HepG2 (cell line): ENCODE results near the gene FIZ1. TPM values are rescaled to one million over a fixed set of nuclear protein-coding genes. Genes with fewer than 3 reads are reported as not detected.

Experiments
- ATM ChIP-seq: fragments of 450-650 bp; IDR thresholded peaks from 2 replicates; pipeline ENCODE4 v1.7.1; 2017; ENCODE audit warnings: mild to moderate bottlenecking, borderline replicate concordance
- BRD4 ChIP-seq: sonication (generic); formaldehyde crosslinking; IDR thresholded peaks from 2 replicates; pipeline ENCODE4 v1.4.0; 2020; ENCODE audit warnings: missing genetic modification reagents
- CREB1 ChIP-seq, 2 experiments: fragments of 450-650 bp in 1 of 2; IDR thresholded peaks; 2 replicates each; pipeline ENCODE4 v1.6.1; 2016 to 2017; ENCODE audit warnings: control low read depth in 1 of 2, mild to moderate bottlenecking in 1 of 2, missing compliant biosample characterization in 1 of 2, missing genetic modification characterization in 1 of 2
- ERF ChIP-seq: IDR thresholded peaks from 2 replicates; pipeline ENCODE4 v1.6.1; 2018; ENCODE audit warnings: missing biosample characterization, missing genetic modification reagents
- FOXK2 ChIP-seq: fragments of 450-650 bp; IDR thresholded peaks from 2 replicates; pipeline ENCODE4 v1.6.1; 2016
- HOMEZ ChIP-seq: IDR thresholded peaks from 2 replicates; pipeline ENCODE4 v1.6.1; 2016; ENCODE audit warnings: low read depth
- HOXA7 ChIP-seq: sonication (generic); formaldehyde crosslinking; IDR thresholded peaks from 2 replicates; pipeline ENCODE4 v1.8.1; 2022; ENCODE audit warnings: mild to moderate bottlenecking, missing genetic modification reagents, moderate library complexity
- KLF16 ChIP-seq, 2 experiments: sonication (generic) in 1 of 2; formaldehyde crosslinking in 1 of 2; IDR thresholded peaks; 2 replicates each; pipeline versions ENCODE4 v1.6.1 to v1.8.0; 2016 to 2023; ENCODE audit warnings: missing genetic modification reagents in 2 of 2, missing compliant biosample characterization in 1 of 2
- MTF2 ChIP-seq: sonication (generic); formaldehyde crosslinking; IDR thresholded peaks from 2 replicates; pipeline ENCODE4 v1.5.0; 2020; ENCODE audit warnings: missing genetic modification reagents, borderline replicate concordance
- MZF1 ChIP-seq: sonication (generic); formaldehyde crosslinking; IDR thresholded peaks from 2 replicates; pipeline ENCODE4 v1.8.1; 2023; ENCODE audit warnings: mild to moderate bottlenecking, missing genetic modification reagents, borderline replicate concordance
- PAX8 ChIP-seq: sonication (generic); formaldehyde crosslinking; IDR thresholded peaks from 2 replicates; pipeline ENCODE4 v1.8.0; 2022; ENCODE audit warnings: mild to moderate bottlenecking, missing genetic modification reagents, borderline replicate concordance
- PPARG ChIP-seq: conservative IDR thresholded peaks from 2 replicates; pipeline ENCODE4 v1.6.1; 2016; ENCODE audit warnings: missing biosample characterization, missing genetic modification reagents
- SRSF4 ChIP-seq: fragments of 200-400 bp; formaldehyde crosslinking; IDR thresholded peaks from one replicate; pipeline ENCODE4 v1.6.1; 2018; ENCODE audit warnings: mild to moderate bottlenecking, low read depth, low read length, moderate library complexity; ENCODE audit not compliant: poor library complexity, severe bottlenecking
- SUZ12 ChIP-seq: fragments of 150-350 bp; IDR thresholded peaks from 2 replicates; pipeline ENCODE4 v1.6.1; 2014; ENCODE audit warnings: low read depth, low read length
- TAF15 ChIP-seq: fragments of 200-400 bp; formaldehyde crosslinking; IDR thresholded peaks from one replicate; pipeline ENCODE4 v1.6.1; 2018; ENCODE audit warnings: mild to moderate bottlenecking, low read depth, low read length; ENCODE audit not compliant: poor library complexity, severe bottlenecking
- XRCC5 ChIP-seq: fragments of 200-400 bp; formaldehyde crosslinking; optimal IDR thresholded peaks from 2 replicates; pipeline ENCODE3; 2017; ENCODE audit warnings: mild to moderate bottlenecking, low read length
- ZC3H4 ChIP-seq: sonication (generic); formaldehyde crosslinking; IDR thresholded peaks from 2 replicates; pipeline ENCODE4 v1.4.0; 2020; ENCODE audit warnings: missing genetic modification reagents, borderline replicate concordance
- ZFP82 ChIP-seq: sonication (generic); formaldehyde crosslinking; IDR thresholded peaks from 2 replicates; pipeline ENCODE4 v1.5.1; 2020; ENCODE audit warnings: mild to moderate bottlenecking, missing genetic modification reagents, borderline replicate concordance
- ZFP90 ChIP-seq: sonication (generic); formaldehyde crosslinking; IDR thresholded peaks from 2 replicates; pipeline ENCODE4 v1.8.0; 2022; ENCODE audit warnings: missing genetic modification reagents, mild to moderate bottlenecking, inconsistent platforms, borderline replicate concordance
- ZMAT3 ChIP-seq: sonication (generic); formaldehyde crosslinking; conservative IDR thresholded peaks from 2 replicates; pipeline ENCODE4 v1.7.0; 2021; ENCODE audit warnings: missing genetic modification reagents
- ZMYM3 ChIP-seq: sonication (generic); formaldehyde crosslinking; IDR thresholded peaks from 2 replicates; pipeline ENCODE4 v1.5.1; 2020; ENCODE audit warnings: mild to moderate bottlenecking, missing genetic modification reagents
- ZNF124 ChIP-seq: sonication (generic); formaldehyde crosslinking; IDR thresholded peaks from 2 replicates; pipeline ENCODE4 v1.4.0; 2020; ENCODE audit warnings: missing genetic modification reagents
- ZNF3 ChIP-seq: IDR thresholded peaks from 2 replicates; pipeline ENCODE4 v1.7.0; 2017; ENCODE audit warnings: inconsistent platforms
- ZNF30 ChIP-seq: sonication (generic); formaldehyde crosslinking; IDR thresholded peaks from 2 replicates; pipeline ENCODE4 v1.5.0; 2020; ENCODE audit warnings: mild to moderate bottlenecking, missing genetic modification reagents
- ZNF589 ChIP-seq: sonication (generic); formaldehyde crosslinking; conservative IDR thresholded peaks from 2 replicates; pipeline ENCODE4 v1.8.0; 2022; ENCODE audit warnings: mild to moderate bottlenecking, moderate library complexity, missing genetic modification reagents
- ZNF678 ChIP-seq: sonication (generic); formaldehyde crosslinking; IDR thresholded peaks from 2 replicates; pipeline ENCODE4 v1.4.0; 2020; ENCODE audit warnings: mild to moderate bottlenecking, missing genetic modification reagents
- ZNF790 ChIP-seq: sonication (generic); formaldehyde crosslinking; IDR thresholded peaks from 2 replicates; pipeline ENCODE4 v1.8.0; 2022; ENCODE audit warnings: missing genetic modification reagents, mild to moderate bottlenecking, borderline replicate concordance
- ZNF841 ChIP-seq: sonication (generic); formaldehyde crosslinking; IDR thresholded peaks from 2 replicates; pipeline ENCODE4 v1.8.1; 2023; ENCODE audit warnings: missing genetic modification reagents, borderline replicate concordance
- polyA plus RNA-seq, 8 experiments: library from polyadenylated mRNA; depleted of rRNA in 3 of 8; stranded (reverse) in 7 of 8; unstranded in 1 of 8; fragments of >200 nt; fragmentation: Illumina TruSeq in 4 of 8; extraction: Trizol in 4 of 8; gene quantifications; 2 replicates each; pipeline versions ENCODE4 v1.2.1 to v1.2.3, GENCODE V29; 2011 to 2016; ENCODE audit warnings: low read depth in 4 of 8, missing spikeins in 1 of 8, mixed read lengths in 1 of 8; ENCODE audit not compliant: insufficient read depth in 1 of 8
- total RNA-seq, 5 experiments: library from RNA; depleted of rRNA; stranded (reverse); fragments of >200 nt; fragmentation: Illumina TruSeq; extraction: Trizol; gene quantifications; 2 replicates each; pipeline ENCODE4 v1.2.3, GENCODE V29; 2016; ENCODE audit warnings: low read depth in 1 of 5

The FIZ1 gene
- total and polyA plus RNA-seq, 2 of the 13 experiments (the other 11 are each of a cell fraction or from before 2014, with no cell fraction given) = 3.6 to 5.9 TPM

- TF ChIP-seq HOMEZ (CRISPR knock-in tag) (no peak), ERF (CRISPR knock-in tag) (no peak), SRSF4 (no peak), MZF1 (CRISPR knock-in tag) (no peak), ZNF790 (CRISPR knock-in tag) (no peak), ZFP82 (CRISPR knock-in tag) (no peak), ZMAT3 (peak; percentile 46; the same call in 1 of the 2 replicates), ZNF124 (CRISPR knock-in tag) (0 out of 2 replicates have a peak, but pooled peaks have one; percentile 51), ZC3H4 (CRISPR knock-in tag) (no peak), ZNF30 (CRISPR knock-in tag) (no peak), CREB1 (IDR thresholded peaks at IDR 0.05) (no peak), CREB1 (CRISPR knock-in tag; IDR thresholded peaks at IDR 0.05) (peak; percentile 14; the same call in 1 of the 2 replicates), FOXK2 (no peak), ZFP90 (CRISPR knock-in tag) (no peak), MTF2 (CRISPR knock-in tag) (no peak), ZNF841 (CRISPR knock-in tag) (peak; percentile 69; the same call in 1 of the 2 replicates), HOXA7 (CRISPR knock-in tag) (no peak), ZNF3 (CRISPR knock-in tag) (peak; percentile 32), ZNF678 (CRISPR knock-in tag) (no peak), PAX8 (CRISPR knock-in tag) (no peak), TAF15 (no peak), ZMYM3 (CRISPR knock-in tag) (peak; percentile 87), SUZ12 (no peak), XRCC5 (peak; percentile 10), ZNF589 (CRISPR knock-in tag) (peak; percentile 85; the same call in 1 of the 2 replicates), KLF16 (CRISPR knock-in tag; IDR thresholded peaks at IDR 0.05) (peak in 1 of 2 experiments; percentile 32; a peak in 1 of 4 replicates), PPARG (CRISPR knock-in tag) (no peak), ATM (no peak), BRD4 (CRISPR knock-in tag) (no peak; the same call in 1 of the 2 replicates)
These were observed 18.0 kb downstream of the FIZ1 start (continued) for GRCh38 chr19:55581145-55581822.
